Esophagus muscularis mucosa (tissue), 4 donors: Measurements from ENCODE around the gene MICAL3. TPM values are rescaled to one million over a fixed set of nuclear protein-coding genes. Genes with fewer than 3 reads are reported as not detected.
A peak's percentile ranks its signal among the peaks of the same experiment; 100 is the strongest.

ENCODE experiments used
- DNase-seq: peaks from one replicate; pipeline ENCODE4 v3.0.0-alpha.2; 2017; ENCODE audit errors: extremely low spot score
- H3K27ac ChIP-seq, 4 donors: fragments of 200-600 bp; sonication (generic); replicated peaks in 1 of 4; 1 replicate in 3 of 4; 2 replicates in 1 of 4; pipeline ENCODE4 v1.5.1; 2016 to 2019; ENCODE audit warnings: mild to moderate bottlenecking in 1 of 4
- H3K27me3 ChIP-seq, 4 donors: fragments of 200-600 bp; sonication (generic); one replicate each; pipeline versions ENCODE4 v1.5.1 to v1.6.0; 2016 to 2019
- H3K36me3 ChIP-seq, 4 donors: fragments of 200-600 bp; sonication (generic); one replicate each; pipeline ENCODE4 v1.5.1; 2016 to 2019
- H3K4me1 ChIP-seq, 4 donors: fragments of 200-600 bp; sonication (generic); one replicate each; pipeline ENCODE4 v1.5.1; 2016 to 2019
- H3K4me3 ChIP-seq, 4 donors: fragments of 200-600 bp; sonication (generic); 1 replicate in 2 of 4; 2 replicates in 2 of 4; pipeline ENCODE4 v1.5.1; 2016 to 2019; ENCODE audit warnings: mild to moderate bottlenecking in 4 of 4, moderate library complexity in 1 of 4
- H3K9me3 ChIP-seq, 4 donors: fragments of 200-600 bp; sonication (generic); 1 replicate in 3 of 4; 2 replicates in 1 of 4; pipeline ENCODE4 v1.5.1; 2016 to 2019
- CTCF ChIP-seq, 3 experiments: fragments of 200-600 bp in 2 of 3; fragments of 450-650 bp in 1 of 3; sonication (generic) in 2 of 3; IDR thresholded peaks; one replicate each; pipeline ENCODE4 v1.5.1; 2017 to 2019; ENCODE audit warnings: antibody characterized with exemption in 3 of 3, mild to moderate bottlenecking in 2 of 3, moderate library complexity in 1 of 3
- EP300 ChIP-seq: sonication (generic); formaldehyde crosslinking; IDR thresholded peaks from one replicate; pipeline ENCODE4 v1.6.1; 2017; ENCODE audit warnings: antibody characterized with exemption
- POLR2A ChIP-seq: fragments of 450-650 bp; IDR thresholded peaks from one replicate; pipeline ENCODE4 v1.6.1; 2017; ENCODE audit warnings: antibody characterized with exemption, moderate library complexity, mild to moderate bottlenecking, low read depth
- POLR2AphosphoS5 ChIP-seq, 2 donors: sonication (generic); formaldehyde crosslinking; IDR thresholded peaks; one replicate each; pipeline ENCODE4 v1.6.1; 2017; ENCODE audit warnings: antibody characterized with exemption in 2 of 2
- WGBS: methylation state at CpG from one replicate; pipeline ENCODE4 v1.1.5; 2018; 5-methylcytosine and 5-hydroxymethylcytosine counted together
- intact Hi-C: fragments of 100-400 bp; cut with DNase I; formaldehyde crosslinking; loops from one replicate; pipeline ENCODE4 v1.15.1; 2023
- total RNA-seq, 4 donors: library from RNA; depleted of rRNA; stranded (reverse); fragments of >200 nt; gene quantifications; one replicate each; pipeline versions ENCODE4 v1.1.0 to v1.2.1, GENCODE V29; 2016

MICAL3 gene
- total RNA-seq, 4 donors from 2014 or later, result 35.1 to 91.8 (median 67.8) TPM

- Histone ChIP-seq H3K9me3 (no peaks in the 10 kb centered on the region), H3K4me1 (peaks cover 18 to 42% (median 38%) of the 10 kb centered on the region in 4 donors), H3K27ac (peak overlapping the region in 3 of 4 donors; percentile 3 to 63 (median 57)), H3K36me3 (no peaks in the 10 kb centered on the region), H3K4me3 (peak overlapping the region; percentile 23 to 47 (median 35)), H3K27me3 (peaks cover 0 to 29% (median 0%) of the 10 kb centered on the region in 4 donors)
- intact Hi-C loops, result no loop called here
- TF ChIP-seq POLR2AphosphoS5 (IDR thresholded peaks at IDR 0.05) (no peak), POLR2A (no peak), CTCF (IDR thresholded peaks at IDR 0.05) (no peak), EP300 (no peak)
- DNase-seq, result no peak
- 56% methylated on average over 27 of the region's 27 CpGs for WGBS
Measured at GRCh38 chr22:17777005-17777716, 247.2 kb downstream of the MICAL3 start.

GRCh38 chr22:17775781-17776465 lies 248.4 kb downstream of the MICAL3 start:
- TF ChIP-seq POLR2AphosphoS5 (IDR thresholded peaks at IDR 0.05) (no peak), POLR2A (no peak), CTCF (IDR thresholded peaks at IDR 0.05) (no peak), EP300 (no peak)
- intact Hi-C loops, result no loop called here
- DNase-seq, result no peak
- Histone ChIP-seq H3K27me3 (peaks cover 0 to 19% (median 0%) of the 10 kb centered on the region in 4 donors), H3K9me3 (no peaks in the 10 kb centered on the region), H3K36me3 (no peaks in the 10 kb centered on the region), H3K4me1 (peaks cover 12 to 33% (median 30%) of the 10 kb centered on the region in 4 donors), H3K27ac (no peak overlapping the region), H3K4me3 (no peak overlapping the region)
- WGBS, result 92% methylated on average over 9 of the region's 10 CpGs

GRCh38 chr22:17774926-17775685 lies 249.3 kb downstream of the MICAL3 start:
- WGBS, result 79% methylated on average over 25 of the region's 27 CpGs
- no peak for DNase-seq
- H3K4me1 ChIP-seq, result peaks cover 10 to 32% (median 28%) of the 10 kb centered on the region in 4 donors
- no peak overlapping the region for H3K27ac ChIP-seq
- TF ChIP-seq CTCF (IDR thresholded peaks at IDR 0.05), result no peak
- TF ChIP-seq POLR2AphosphoS5 (IDR thresholded peaks at IDR 0.05), result no peak
- TF ChIP-seq EP300, result no peak
- TF ChIP-seq POLR2A, result no peak
- H3K4me3 ChIP-seq, result peak overlapping the region; percentile 82 to 91 (median 87)
- H3K9me3 ChIP-seq, result no peaks in the 10 kb centered on the region
- intact Hi-C loops, result no loop called here
- no peaks in the 10 kb centered on the region for H3K36me3 ChIP-seq
- peaks cover 0 to 11% (median 0%) of the 10 kb centered on the region in 4 donors for H3K27me3 ChIP-seq

- intact Hi-C loops, result no loop called here
- Histone ChIP-seq H3K27me3 (peaks cover 0 to 4% (median 0%) of the 10 kb centered on the region in 4 donors), H3K27ac (peak within 1 kb of the TSS; percentile 43 to 70 (median 62)), H3K4me3 (peak within 1 kb of the TSS; percentile 82 to 91 (median 87)), H3K4me1 (peaks cover 10 to 32% (median 28%) of the 10 kb centered on the region in 4 donors), H3K9me3 (no peaks in the 10 kb centered on the region), H3K36me3 (no peaks in the 10 kb centered on the region)
- DNase-seq, result no peak
- TF ChIP-seq CTCF (IDR thresholded peaks at IDR 0.05), result no peak
- WGBS, result no CpG with 5 or more reads among the region's 64 CpGs
Measured at GRCh38 chr22:17774206-17774925, 250.0 kb downstream of the MICAL3 start, which contains the start of gene BID. BID (minus strand) TSS chr22:17774469; CDS start chr22:17750116, 24,353 bp downstream.
